Limb (tissue), 2 donors: Measurements from ENCODE around the gene CACUL1.

Experiments used
- DNase-seq, 2 donors: peaks; one replicate each; pipeline ENCODE4 v3.0.0-alpha.2; 2016; ENCODE audit errors: extremely low spot score in 2 of 2

CACUL1 gene

DNA sequence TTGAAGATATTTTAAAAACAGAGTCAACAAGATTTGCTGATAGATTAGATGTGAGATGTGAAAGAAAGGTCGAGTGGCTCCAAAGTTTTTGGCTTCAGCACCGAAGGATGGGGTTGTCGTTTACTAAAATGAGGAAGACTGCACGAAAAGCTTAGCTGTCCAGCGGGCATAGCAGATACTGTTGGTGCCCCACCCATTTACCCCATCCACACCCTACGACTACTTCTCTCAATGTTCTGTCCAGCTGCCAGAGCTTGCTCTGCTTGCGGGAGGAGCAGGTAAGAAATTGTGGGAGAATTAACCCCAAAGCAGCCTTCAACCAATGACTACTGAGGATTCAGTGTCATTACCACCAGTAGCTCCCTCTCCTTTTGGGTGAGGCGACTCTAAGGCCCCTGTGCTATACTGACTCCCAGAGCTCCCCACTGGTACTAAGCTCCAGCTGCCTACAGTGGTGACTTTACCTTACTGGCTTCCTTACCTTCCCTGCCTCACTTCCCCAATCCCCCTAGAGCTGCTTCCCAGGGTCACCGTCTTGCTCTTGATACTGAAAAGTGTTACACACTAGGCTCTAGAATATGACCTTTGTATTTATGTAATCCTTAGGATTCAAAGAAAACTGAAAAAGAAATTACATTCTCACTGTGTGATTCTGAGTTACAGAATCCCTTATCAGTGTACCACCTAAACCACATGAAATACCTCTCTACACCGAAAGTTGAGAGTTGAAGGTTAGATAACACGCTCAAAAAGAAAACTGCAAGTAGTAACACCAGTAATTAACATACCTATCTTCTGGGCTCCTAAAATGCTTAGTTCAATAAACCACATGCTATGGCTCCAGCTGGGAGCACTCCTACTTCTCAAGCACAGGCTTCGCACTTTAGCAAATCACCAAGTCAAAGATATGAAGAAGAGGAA is 22.3 kb downstream of the CACUL1 start:
- DNase-seq: no peak

- no peak for DNase-seq
Measured at GRCh38 chr10:118730756-118731456, 23.9 kb downstream of the CACUL1 start.

- no peak for DNase-seq
Measured at GRCh38 chr10:118729641-118730258, 25.0 kb downstream of the CACUL1 start.

- DNase-seq: no peak
Measured at GRCh38 chr10:118729200-118729599, 25.6 kb downstream of the CACUL1 start.

GRCh38 chr10:118725886-118726500 is 28.8 kb downstream of the CACUL1 start:
- DNase-seq: peak in 1 of 2 donors; percentile 41

DNA sequence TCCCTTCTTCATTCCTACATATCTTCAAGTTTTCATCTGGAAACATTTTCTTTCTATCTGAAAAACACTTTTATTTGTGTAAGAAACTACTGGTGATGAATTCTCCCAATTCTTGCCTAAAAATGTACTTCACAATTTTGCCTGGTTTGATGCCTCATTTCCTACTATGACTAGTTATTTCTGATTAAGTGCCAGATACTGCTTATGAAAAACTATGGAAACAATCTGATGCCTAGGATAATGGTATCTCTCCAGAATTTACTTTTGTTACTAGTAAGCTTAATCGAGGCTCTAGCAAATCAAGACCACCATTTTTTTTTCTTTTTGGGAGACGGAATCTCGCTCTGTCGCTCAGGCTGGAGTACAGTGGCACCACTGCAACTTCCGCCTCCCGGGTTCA is 31.3 kb downstream of the CACUL1 start:
- no peak for DNase-seq

- DNase-seq: no peak
Measured at GRCh38 chr10:118721539-118721876, 33.3 kb downstream of the CACUL1 start.

- DNase-seq: peak; percentile 59 to 60
Measured at GRCh38 chr10:118720685-118721538, 33.9 kb downstream of the CACUL1 start.

GRCh38 chr10:118714366-118714765 is 40.4 kb downstream of the CACUL1 start:
- DNase-seq: no peak

DNA sequence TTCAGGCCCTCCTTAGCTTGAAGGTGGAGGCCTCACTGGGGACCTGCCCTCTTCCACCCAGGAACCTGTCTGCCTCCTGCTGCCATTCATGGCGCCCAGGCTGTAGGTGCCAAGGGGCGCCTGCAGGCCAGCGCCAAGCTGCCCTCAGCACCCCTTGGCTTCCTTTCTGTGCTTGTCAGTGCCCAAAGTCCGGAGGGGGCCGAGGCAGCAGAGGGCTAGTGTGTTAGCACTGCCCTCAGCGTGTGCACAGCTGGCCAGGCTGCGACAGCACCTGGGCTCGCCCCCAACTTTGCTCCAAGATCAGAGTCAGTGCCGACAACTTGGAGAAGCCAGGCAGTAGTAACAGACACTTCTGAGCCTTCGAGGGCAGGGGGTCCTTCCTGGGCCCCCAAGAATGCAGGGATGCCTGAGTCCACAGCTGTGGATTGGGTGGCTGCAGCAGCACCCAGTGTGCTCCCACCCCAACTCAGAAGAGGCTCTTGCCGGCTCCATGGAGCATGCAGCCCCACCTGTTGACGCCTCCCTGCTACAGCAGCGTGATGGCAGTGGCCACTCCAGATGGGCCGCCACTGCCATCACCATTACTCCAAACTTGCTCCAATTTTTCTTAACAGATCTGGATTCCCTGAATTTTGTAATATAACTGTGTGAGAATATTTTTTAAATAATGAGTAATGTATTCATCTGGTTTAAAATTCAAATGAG is 41.7 kb downstream of the CACUL1 start:
- DNase-seq: no peak

GRCh38 chr10:118712080-118712479 is 42.7 kb downstream of the CACUL1 start:
- DNase-seq: no peak

- no peak for DNase-seq
Measured at GRCh38 chr10:118710487-118710886, 44.3 kb downstream of the CACUL1 start.

DNA sequence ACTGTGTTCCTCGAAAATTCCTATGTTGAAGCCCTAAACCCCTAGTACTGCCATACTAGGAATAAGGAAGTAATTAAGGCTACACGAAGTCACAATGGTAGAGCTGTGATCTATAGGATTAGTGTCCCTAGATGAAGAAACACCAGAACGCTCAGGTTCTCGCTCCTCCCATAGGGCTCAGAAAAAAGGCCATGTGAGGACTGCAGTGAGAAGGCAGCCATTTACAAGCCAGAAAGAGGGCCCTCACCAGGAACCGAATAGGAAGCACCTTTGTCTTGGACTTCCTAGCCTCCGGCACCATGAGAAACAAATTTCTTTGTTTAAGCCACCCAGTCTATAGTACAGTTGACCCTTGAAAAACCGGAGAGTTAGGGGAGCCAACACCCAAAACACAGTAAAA is 46.2 kb downstream of the CACUL1 start:
- no peak for DNase-seq

- DNase-seq: no peak
Measured at GRCh38 chr10:118704711-118705110, 50.1 kb downstream of the CACUL1 start.

GRCh38 chr10:118701529-118702323 is 53.0 kb downstream of the CACUL1 start:
- no peak for DNase-seq

DNA sequence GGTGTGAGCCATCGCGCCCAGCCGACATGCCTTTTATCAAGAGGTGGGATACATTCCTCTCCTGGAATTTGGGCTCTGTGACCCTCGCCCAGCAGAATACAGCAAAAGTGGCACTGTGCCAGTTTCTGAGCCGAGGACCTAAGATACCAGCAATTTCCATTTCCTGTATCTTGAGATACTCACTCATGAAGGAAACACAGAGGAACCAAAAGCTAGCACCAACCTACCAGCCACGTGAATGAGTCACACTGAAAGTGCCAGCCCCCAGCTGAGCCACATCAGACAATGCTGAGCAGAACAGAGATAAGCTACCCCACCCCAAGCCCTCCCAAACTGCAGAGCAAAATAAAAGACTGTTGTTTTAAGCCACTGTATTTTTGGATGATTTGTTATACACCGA is 56.3 kb downstream of the CACUL1 start:
- DNase-seq: no peak

DNA sequence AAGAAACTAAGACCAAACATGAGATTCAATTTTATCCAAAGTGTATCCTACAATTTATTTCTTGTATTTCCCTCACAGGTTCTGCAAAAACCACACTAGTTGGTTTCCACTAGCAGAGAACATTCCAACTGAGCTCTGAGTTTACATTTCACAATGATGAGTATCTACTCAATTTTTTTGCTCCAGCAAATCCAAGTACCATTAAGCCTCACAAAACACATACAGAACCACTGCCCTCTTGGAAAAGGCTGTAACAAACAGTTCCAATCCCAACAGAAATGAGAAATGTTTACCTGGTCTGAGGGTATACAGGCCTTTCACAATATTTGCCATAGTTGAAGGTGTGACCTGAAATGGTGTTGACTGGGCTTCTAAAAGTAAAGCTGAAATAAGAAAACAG is 59.9 kb downstream of the CACUL1 start:
- DNase-seq: no peak

DNA sequence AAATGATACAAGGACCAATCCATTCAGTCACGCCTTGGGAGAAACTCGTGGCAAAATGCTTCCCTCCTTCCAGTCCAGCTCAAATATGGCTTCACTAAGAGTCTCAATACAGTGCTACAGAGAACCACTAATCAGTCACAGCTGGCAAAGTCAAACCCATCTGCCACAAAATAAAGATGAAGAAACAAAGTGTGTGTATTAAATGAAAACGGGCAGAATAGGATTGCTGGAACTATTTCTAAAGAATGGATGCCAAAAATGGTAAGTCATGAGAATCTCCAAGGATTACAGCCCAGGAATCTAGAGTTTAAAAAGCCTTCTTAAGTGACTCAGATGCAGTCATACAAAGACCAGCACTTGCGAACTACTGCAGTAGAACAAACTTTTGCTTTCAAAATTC is 61.9 kb downstream of the CACUL1 start:
- DNase-seq: peak in 1 of 2 donors; percentile 24

GRCh38 chr10:118689070-118689858 is 65.5 kb downstream of the CACUL1 start:
- no peak for DNase-seq
